OCI-LY7 (cell line): ENCODE results near the gene SIDT1.

Experiments
- EZH2phosphoT487 ChIP-seq: fragments of 200-600 bp; sonication (generic); IDR thresholded peaks from 2 replicates; pipeline ENCODE4 v1.6.1; 2018; ENCODE audit warnings: low read depth, borderline replicate concordance, mild to moderate bottlenecking, mixed run types, antibody characterized with exemption, low read length, moderate library complexity, mixed read lengths
- TF ChIP-seq, protein P1 (sequence below): fragments of 200-600 bp; sonication (generic); conservative IDR thresholded peaks from 2 replicates; pipeline ENCODE4 v1.5.1; 2014; ENCODE audit warnings: mild to moderate bottlenecking, antibody characterized with exemption, low read length, moderate library complexity, mixed read lengths

DNA sequence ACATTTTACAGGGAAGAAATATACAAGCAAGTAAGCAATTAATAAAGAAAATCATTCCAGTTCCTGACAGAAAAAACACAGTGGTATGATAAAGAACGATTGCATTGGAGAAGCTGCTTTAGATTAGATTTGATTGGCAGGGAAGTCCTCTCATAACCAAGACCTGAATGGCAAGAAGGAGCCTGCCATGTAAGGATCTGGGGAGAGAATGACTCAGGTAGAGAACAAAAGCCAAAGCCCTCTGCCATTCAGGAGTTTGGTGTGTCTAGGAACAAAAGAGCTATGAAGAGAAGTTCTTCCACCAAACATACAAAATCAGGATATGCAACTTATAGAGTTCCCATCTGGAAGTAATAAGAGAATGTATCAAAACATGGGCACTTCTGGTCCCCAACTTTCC, 57.6 kb downstream of the SIDT1 start:
- TF ChIP-seq, protein P1, sequence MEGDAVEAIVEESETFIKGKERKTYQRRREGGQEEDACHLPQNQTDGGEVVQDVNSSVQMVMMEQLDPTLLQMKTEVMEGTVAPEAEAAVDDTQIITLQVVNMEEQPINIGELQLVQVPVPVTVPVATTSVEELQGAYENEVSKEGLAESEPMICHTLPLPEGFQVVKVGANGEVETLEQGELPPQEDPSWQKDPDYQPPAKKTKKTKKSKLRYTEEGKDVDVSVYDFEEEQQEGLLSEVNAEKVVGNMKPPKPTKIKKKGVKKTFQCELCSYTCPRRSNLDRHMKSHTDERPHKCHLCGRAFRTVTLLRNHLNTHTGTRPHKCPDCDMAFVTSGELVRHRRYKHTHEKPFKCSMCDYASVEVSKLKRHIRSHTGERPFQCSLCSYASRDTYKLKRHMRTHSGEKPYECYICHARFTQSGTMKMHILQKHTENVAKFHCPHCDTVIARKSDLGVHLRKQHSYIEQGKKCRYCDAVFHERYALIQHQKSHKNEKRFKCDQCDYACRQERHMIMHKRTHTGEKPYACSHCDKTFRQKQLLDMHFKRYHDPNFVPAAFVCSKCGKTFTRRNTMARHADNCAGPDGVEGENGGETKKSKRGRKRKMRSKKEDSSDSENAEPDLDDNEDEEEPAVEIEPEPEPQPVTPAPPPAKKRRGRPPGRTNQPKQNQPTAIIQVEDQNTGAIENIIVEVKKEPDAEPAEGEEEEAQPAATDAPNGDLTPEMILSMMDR, result no peak
- TF ChIP-seq EZH2phosphoT487, result no peak
